GM18867 (cell line): Measurements from ENCODE around the gene BLTP2.
"Not testable (repeated sequence)": the region's sequence is repeated elsewhere in the genome, so short reads cannot be mapped to it uniquely, and the experiment has no call there.

ENCODE experiments used
- ATAC-seq: cut with Tn5 transposase; IDR thresholded peaks from one replicate; pipeline ENCODE4 v1.9.1; 2021; ENCODE audit warnings: mild to moderate bottlenecking, moderate library complexity; ENCODE audit not compliant: unreplicated experiment

The BLTP2 gene

DNA sequence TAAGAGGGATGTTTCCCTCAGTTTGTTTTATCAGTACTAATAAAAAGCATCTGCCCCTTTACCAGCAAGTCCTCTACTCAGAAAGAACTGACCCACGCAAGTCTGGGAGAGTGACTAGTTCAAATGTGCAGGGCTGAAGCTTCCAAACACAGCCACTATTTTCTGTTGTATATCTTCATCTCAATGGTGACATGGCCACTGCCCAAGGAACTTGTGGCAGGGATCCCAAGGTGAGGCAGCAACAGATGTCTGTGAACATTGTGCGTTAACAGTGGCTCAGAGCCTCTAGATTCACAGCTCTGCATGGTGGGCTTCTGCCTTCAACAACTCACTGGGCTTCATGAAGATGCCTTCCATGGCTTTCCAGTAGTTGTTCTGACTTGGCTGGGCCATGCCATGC, 3.7 kb upstream of the BLTP2 start:
- ATAC-seq = no peak

DNA sequence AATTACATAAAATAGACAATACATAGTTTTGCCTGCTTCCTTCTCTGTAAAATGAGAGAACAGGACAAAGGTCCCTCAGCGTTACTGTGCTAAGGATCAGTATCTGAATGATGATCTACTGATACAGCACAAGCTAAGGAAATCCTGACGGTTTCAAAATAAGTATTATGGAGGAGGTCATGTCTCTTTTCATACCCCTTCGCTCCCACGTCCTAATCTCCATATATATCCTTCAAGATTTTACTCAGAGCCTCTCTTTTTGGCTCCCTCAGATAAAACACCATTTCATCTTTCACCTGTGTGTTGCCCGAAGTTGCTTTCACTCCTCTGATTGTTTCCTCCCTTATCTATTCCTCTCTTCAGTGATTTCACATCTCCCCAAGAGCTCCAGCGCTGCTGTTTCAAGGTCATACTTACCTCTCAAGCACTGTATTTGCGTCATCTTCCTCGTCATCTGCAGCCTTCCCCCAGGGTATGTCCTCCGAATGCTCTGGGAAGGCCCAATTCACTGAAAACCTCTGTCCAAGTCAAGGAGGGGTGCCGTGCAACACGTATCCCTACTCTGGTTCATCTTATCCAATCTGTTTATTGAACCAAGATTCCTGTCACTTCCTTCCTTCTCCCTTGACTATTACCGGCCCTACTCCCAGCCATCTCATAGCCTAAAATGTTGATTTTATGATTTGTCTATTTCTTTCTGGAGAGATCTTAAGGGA, 1.2 kb upstream of the BLTP2 start:
- ATAC-seq = no peak

DNA sequence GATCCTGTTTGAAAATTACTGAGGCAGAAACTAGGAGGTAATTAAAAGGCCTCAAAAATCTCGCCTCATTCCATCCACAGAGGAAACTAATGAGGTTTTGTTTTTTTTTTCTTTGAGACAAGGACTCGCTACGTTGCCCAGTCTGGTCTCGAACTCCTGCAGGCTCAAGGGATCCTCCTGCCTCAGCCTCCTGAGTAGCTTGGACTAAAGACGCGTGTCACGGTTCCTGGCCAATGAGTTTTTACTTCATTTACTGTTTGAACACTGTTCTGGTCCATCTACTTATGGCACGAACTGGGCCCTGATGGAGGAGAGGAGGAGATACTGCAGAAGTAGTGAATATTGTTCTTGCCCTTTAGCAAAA, 600 bp upstream of the BLTP2 start:
- ATAC-seq = no peak

DNA sequence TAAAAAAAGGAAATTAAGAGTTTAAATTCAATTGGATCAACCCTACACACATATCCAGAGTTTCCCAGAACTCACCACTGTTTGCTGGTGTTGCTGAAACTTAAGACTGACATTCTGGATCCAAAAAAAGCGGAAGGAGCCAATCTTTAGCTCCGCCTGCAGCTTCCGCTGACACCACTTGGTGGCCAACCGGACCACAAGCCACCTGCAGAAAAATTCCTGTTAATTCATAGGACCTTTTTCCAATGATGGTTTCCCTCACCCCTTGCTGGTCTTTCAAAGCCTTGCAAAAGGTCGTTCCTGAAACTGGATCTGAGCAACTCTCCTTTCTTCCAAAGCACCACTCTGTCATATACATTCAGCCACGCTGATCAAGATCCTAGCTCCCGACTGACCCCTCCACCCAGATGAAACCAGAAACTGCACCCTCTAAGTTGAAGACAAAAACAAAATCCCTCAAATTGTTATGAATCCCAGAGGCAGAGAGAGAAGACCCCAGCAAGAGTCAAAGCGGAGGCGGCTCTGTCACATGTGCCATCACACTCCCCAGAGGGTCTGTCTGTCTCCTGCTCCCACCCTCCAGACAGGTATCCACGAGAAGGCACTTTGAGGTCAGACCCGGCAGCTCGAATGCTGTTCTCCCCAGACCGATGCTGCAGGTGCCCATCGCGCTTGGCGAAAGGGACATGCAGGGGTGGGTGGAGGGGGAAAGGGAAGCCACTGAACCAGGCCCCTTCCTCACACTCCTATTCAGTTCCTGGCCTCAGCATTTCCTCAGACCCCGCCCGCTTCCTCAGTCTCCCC, 773 bp downstream of the BLTP2 start:
- no peak for ATAC-seq

DNA sequence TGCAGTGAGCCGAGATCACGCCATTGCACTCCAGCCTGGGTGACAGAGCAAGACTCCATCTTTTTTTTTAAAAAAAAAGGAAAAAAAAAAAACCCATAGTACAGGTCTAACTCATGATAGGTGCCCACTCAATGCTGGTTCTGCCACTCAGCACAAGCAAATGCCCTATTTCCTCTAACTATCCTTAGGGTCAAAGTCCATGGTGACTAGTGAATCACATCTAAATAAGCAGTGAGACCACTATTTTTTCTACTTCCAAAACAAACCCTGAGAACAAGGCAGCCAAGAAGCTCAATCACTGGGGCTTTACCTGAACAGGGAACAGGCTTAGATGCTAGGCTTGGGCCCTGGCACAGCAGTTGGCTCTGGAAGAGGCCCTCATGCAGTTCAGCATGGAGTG, 3.4 kb downstream of the BLTP2 start:
- ATAC-seq = no peak

DNA sequence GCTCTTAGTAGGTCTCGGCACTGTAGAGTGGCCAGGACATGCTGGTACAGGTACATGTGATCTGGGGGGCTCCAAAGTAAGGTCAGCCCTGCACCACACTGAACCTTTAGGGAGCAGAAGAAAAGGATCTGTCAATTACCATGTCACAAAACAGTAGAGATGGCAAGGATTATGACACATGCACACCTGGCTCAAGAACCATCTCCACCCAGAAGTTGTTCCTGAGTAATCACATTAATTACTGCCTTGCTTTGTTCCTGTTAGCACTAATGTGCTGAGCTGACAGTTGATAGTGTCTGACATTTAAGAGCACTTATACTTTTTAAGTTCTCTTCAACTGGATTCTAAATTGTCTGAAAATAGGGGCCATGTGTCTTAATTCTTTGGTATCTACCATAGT, 9.5 kb downstream of the BLTP2 start:
- ATAC-seq = no peak

DNA sequence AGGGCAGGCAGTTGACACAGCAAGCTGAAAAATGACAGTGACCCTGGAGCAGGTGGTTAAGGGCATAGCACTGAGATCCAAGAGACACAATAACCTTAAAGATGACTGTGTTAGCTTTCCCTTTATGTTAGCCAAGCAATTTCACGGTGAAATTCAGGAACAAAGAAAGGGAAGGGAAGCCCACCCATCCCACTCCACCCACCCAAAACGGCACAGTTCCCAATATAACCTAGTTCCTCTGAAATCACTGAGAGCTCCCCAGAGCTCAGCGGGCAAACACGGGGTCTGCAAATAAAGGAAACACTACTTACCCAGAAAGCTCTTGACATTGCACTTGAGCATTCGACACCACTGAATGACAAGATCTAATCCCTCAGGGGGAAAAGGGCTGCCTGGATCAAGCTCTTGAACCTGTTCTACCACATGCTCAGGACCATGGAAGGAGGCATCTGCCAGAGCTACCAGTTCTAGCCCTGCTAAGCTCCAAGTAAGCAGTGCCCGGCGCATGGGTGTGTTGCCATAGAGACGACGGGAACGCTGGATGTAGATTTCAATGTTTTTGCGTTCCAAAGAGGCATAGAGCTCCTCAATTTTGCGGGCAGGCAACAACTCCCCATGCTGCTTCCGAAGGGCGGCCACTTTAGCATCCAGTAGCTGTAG, 10.6 kb downstream of the BLTP2 start:
- ATAC-seq = no peak

DNA sequence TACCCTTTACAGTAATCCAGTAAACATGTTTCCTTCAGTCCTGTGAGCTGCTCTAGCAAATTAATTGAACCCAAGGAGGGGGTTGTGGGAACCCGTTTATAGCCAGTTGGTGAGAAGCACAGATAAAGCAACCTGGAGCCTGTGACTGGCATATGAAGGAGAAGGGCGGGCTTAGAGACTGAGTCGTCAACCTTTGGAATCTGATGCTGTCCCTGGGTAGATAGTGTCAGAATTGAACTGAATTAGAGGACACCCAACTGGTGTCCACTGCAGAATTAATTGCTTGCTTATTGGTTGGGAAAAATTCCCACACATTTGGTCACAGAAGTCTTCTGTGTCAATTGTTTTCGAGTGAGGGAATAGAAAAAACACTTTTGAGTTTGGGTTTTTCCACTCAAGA, 18.1 kb downstream of the BLTP2 start:
- ATAC-seq = no peak

DNA sequence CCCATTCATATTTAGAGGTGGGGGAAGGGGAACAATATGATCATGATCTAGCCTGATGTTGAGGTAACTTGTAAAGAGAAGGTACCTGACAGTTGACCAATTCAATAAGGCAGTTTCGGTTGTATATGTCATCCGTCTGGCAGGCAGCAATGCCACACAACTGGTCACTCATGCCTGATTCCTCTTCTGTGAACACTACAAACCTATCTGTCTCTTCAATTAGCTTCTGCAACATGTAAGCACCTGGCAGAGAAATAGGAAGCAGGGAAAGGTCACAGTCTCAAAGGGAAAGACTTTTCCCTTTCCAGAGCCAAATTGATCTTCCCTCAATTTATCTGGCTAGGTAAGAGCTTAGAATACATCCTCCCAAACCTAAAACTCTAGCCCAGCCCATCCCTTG, 20.8 kb downstream of the BLTP2 start:
- no peak for ATAC-seq

DNA sequence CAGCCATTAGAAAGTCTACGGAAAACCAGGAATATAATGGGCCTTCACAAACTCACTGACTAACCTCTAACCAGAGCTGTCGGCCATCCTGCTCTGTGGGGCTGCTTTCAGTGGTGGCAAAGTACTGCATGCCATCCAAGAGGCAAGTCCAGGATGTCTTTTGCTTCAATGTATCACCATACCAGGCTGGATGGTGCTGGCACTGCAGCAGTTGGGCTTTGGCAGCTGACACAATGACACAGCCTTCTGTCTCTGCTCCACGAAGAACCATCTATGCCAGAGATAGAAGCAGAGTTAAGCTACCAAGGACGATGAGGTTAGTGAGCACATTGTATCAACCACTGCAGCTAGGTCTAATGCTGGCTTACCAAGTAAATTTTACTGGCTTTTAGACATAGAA, 21.3 kb downstream of the BLTP2 start:
- ATAC-seq = no peak

DNA sequence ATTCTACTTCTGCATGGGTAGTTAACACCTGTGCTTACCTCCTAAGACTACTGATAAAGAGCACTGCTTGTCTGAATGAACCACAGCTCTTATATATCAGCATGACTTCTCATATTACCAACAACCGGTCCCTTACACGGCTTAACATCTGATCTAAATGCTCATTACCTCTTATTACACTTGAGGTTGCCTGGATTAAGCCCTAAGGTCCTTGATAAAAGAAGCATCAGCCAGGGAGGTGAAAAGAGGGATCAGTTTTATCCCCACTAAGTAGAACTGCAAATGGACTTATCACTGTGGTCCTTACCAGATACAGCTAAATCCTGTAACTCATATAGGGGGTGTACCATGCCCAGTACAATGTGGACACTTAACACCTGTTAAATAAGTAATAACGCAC, 22.8 kb downstream of the BLTP2 start:
- ATAC-seq = no peak

DNA sequence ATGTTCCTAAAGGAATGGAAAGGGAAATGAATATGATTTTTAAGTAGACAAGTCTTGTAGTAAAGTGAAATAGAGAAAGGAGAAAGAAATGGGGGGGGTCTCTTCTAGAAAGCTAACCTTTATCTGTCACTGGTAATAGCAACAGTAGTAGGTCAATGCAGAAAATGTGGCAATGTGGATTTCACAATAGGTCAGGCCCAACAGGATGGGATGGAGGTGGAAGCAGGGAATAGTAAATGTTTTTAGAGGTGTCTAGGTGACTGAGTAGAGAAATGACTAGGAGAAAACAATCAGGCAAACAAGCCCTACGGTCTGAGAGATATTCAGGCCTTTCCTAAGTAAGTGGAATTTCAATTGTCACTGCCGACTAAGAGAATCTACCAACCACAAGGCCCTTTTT, 24.9 kb downstream of the BLTP2 start:
- no peak for ATAC-seq

DNA sequence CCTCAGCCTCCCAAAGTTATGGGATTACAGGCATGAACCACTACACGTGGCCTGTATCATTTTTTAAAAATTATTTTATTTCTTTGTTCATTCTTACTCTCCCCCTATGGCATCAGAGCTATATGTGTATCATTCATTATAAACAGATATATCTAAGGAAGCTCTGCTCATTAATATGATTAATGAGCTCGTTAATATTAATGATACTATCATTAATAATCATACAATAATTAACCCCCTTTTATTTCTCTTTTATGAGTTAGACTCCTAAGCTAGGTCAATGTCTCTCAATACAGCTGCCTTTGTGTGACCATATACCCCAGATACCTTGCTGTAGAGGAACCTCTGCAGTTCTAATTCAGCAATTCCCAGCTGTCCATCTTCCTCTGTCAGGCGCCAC, 26.5 kb downstream of the BLTP2 start:
- ATAC-seq = no peak

DNA sequence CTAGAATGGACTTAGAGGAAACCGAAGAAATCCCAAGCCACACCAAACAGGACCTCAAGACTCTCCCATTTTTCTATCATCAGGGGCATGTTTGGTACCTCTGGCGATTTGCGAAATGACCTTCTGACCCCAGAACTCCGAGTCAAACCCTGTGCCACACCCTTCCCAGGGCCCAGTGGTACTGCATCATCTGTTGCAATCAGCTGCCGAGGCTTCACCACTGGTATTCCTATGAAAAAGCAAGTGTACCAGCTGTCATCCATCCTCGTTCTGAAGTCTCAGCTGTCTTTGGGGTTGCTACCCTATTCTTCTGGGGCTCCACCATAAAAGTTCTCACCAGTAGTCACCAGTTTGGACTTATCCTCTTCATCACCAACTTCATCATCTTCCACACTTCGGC, 28.7 kb downstream of the BLTP2 start:
- no peak for ATAC-seq

DNA sequence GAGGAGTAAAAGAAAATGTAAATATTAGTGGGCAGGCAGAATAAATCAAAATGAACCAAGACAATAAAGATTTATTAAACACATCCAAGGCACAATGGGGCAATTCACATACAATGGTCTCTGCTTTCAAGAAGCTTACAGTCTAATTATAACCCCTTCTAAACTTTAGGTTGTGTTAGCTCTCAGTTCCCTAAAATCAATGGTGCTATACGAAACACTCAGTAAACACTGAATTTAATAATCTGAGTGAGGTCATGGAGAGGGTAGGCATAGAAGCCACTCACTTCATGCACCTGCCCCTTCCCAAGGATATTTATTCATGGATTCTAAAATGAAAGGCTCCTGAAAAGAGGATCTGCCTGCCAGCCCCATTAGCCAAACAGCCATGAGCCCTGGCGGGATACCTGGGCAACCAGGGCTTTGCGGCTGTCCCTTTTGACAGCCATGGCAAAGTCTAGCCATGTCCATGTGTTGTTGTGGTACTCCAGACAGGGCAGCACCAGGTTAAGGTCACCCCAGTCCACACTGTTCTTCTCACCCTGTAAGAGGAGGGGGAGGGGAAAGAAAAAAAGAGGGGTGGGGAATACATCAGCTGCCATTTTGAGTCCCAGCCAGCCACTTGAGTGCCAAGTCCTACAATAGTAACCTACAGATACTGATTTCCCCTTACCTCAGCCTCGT, 29.6 kb downstream of the BLTP2 start:
- ATAC-seq = no peak

DNA sequence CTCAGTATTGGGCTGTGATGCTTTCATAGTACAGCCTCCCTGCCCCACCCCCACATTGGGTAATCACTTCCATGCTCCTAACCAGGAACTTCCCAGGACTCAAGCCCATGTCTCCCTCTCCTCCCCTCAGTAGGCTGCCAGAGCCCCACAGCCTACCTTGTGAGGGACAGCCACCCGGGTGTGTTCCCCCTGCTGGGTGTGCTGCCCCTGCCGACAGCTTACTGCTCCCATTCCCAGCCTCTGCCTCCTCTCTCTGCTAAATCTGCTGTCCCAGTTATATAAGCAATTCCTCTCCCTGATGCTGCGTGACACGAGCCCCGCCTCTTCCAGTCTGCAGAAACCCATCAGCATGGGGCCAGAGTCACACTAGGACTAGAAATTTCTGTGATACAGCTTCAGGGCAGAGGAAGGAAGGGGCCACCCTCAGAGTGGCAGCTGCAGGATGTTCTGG, 31.0 kb downstream of the BLTP2 start, which contains the start of gene RSKR:
RSKR (minus strand) TSS at position 255 of the 451 bp plus-strand sequence; CDS start at position 231, 24 bp downstream.
- no peak for ATAC-seq

DNA sequence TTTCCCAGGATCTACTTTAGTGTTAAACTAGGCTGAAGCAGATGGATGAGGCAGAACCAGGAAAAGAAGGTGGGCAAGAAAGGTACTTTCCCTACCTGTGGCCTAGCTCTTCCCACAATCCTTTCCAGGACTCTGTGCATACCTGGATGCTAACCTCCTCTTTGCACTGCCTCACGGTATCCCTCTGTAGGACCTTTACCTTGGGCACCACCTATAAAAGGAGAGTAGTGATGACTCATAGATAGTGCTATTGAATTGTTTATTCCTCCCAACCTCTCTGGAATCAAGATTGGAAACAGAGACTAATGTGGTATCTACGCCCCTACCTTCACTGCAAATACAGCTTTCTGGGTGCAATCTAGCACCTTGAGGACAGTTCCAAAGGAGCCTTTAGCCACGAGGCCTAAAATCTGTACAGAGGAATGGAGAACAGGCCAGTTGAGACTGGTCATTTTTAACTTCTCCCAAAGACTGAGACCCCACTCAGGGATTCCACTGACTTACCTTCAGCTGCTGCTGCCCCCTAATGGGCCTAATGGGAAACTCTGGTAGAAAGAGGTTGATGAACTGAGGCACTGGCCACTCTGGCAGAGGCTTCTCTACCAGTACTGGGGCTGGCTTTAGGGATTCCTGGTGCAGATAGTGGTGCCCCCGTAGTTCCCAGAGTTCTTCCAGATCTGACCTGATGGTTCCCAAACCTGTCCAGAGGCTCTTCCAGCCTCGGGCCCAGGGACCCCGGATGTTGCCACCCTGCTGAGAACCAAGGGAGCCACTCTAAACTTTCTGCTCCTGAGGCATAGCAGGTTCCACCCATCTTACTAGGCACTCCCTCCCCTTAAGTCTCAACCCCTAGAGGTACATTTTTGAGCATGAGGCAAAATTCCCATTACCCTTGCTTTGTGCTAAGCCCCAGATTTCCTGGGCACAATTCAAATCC, 31.8 kb downstream of the BLTP2 start:
- no peak for ATAC-seq

DNA sequence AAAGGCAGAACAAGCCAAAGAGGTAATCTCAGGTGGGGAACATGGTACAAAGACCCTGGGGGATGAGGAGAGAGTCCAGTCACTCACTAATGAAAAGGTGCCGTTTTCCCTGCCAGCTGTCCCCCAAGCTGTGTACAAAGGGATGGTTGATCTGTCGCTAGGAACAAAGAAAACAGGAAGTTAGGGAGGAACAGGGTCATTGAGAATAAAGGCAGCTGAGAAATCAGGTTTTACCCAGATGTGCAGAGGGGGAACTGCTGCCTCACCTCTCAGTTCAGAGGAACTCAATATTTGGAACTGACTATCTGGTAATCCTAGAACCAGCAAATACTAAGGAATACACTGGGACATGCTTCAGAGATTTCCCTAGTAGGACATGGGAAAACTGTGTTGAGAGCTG, 32.4 kb downstream of the BLTP2 start:
- no peak for ATAC-seq

DNA sequence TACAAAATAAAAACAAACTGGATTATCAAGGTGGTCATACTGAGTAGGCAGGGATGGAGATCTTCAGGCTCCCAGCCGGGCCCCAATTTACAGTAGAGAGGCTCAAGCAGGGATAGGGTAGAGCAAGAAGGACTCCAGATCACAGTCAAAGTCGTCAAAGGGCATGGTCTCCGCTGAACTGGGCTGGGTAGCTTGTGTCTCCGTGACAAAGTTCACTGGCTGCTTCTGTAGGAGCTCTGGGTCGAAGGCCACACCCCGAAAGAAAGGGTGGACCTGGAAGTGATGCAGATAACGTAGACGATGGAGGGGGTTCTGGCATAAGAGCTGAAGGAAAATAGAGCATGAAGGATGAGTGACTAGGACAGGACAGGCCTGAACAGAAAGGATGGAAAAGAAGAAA, 34.6 kb downstream of the BLTP2 start:
- no peak for ATAC-seq

DNA sequence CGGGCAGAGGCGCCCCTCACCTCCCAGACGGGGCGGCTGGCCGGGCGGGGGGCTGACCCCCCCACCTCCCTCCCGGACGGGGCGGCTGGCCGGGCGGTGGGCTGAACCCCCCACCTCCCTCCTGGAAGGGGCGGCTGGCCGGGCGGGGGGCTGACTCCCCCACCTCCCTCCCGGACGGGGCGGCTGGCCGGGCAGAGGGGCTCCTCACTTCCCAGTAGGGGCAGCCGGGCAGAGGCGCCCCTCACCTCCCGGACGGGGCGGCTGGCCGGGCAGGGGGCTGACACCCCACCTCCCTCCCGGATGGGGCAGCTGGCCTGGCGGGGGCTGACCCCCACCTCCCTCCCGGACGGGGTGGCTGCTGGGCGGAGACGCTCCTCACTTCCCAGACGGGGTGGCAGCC, 40.9 kb downstream of the BLTP2 start:
- ATAC-seq = not testable (repeated sequence)
